A673 (cell line): ENCODE data around the gene EPC1. TPM values are rescaled to one million over a fixed set of nuclear protein-coding genes. Genes with fewer than 3 reads are reported as not detected.
"Not testable (repeated sequence)": the region's sequence is repeated elsewhere in the genome, so short reads cannot be mapped to it uniquely, and the experiment has no call there.

Experiments
- BruUV-seq: library from RNA; stranded (reverse); fragments of 400-500 nt; replicated peaks from 2 replicates; lab custom pipeline; 2021; lab: Mats Ljungman, UMichigan
- CTCF ChIA-PET: fragments of 300-600 bp; sonication (Branson Sonifier 250); formaldehyde crosslinking; loops from one replicate; lab custom pipeline; 2022; ENCODE audit warnings: antibody characterized with exemption; lab: Charles Lee
- POLR2A ChIA-PET: fragments of 300-600 bp; sonication (Branson Sonifier 250); formaldehyde crosslinking; loops from one replicate; lab custom pipeline; 2022; ENCODE audit warnings: antibody characterized with exemption; ENCODE audit not compliant: low non-redundant PET; lab: Charles Lee
- DNase-seq: peaks from one replicate; pipeline ENCODE4 v3.0.0-alpha.2; 2015; ENCODE audit warnings: low spot score
- H3K27ac ChIP-seq: fragments of 200-600 bp; sonication (generic); 2 replicates; pipeline ENCODE4 v1.5.1; 2016; ENCODE audit warnings: mixed run types, low read depth, mild to moderate bottlenecking, mixed read lengths, antibody characterized with exemption, low read length; ENCODE audit not compliant: poor library complexity, severe bottlenecking
- H3K27me3 ChIP-seq: fragments of 200-600 bp; sonication (generic); replicated peaks from 2 replicates; pipeline ENCODE4 v1.6.1; 2017; ENCODE audit warnings: mixed run types, low read depth, mild to moderate bottlenecking, mixed read lengths, antibody characterized with exemption, low read length; ENCODE audit not compliant: insufficient read depth, poor library complexity
- H3K36me3 ChIP-seq: fragments of 200-600 bp; sonication (generic); 2 replicates; pipeline ENCODE4 v1.6.1; 2016; ENCODE audit warnings: mixed run types, mild to moderate bottlenecking, mixed read lengths, antibody characterized with exemption, low read length; ENCODE audit not compliant: insufficient read depth, poor library complexity, severe bottlenecking
- H3K4me1 ChIP-seq: fragments of 200-600 bp; sonication (generic); 2 replicates; pipeline ENCODE4 v1.6.1; 2017; ENCODE audit warnings: mixed run types, mild to moderate bottlenecking, mixed read lengths, antibody characterized with exemption, low read length; ENCODE audit not compliant: insufficient read depth, poor library complexity, severe bottlenecking
- H3K4me3 ChIP-seq: fragments of 200-600 bp; sonication (generic); 2 replicates; pipeline ENCODE4 v1.5.1; 2016; ENCODE audit warnings: low read depth, mixed run types, mild to moderate bottlenecking, mixed read lengths, low read length; ENCODE audit not compliant: poor library complexity, severe bottlenecking
- H3K9me3 ChIP-seq: fragments of 200-600 bp; sonication (generic); 2 replicates; pipeline ENCODE4 v1.6.1; 2016; ENCODE audit warnings: mixed run types, low read depth, mild to moderate bottlenecking, mixed read lengths, antibody characterized with exemption, low read length; ENCODE audit not compliant: poor library complexity, severe bottlenecking
- CTCF ChIP-seq: fragments of 300-800, 200-600 bp; sonication (generic); conservative IDR thresholded peaks from 2 replicates; pipeline ENCODE4 v1.5.1; 2017; ENCODE audit warnings: low read depth, mild to moderate bottlenecking, antibody characterized with exemption, low read length, moderate library complexity, mixed read lengths
- EZH2 ChIP-seq: fragments of 200-600 bp; sonication (generic); IDR thresholded peaks from 2 replicates; pipeline ENCODE4 v1.6.1; 2017; ENCODE audit warnings: borderline replicate concordance, low read depth, mild to moderate bottlenecking, mixed read lengths, antibody characterized with exemption, low read length; ENCODE audit not compliant: poor library complexity, severe bottlenecking
- intact Hi-C: fragments of 100-400 bp; cut with micrococcal nuclease; formaldehyde crosslinking; loops from one replicate; pipeline ENCODE4 v1.10.0; 2022; ENCODE audit not compliant: unreplicated experiment
- total RNA-seq: library from RNA; stranded (reverse); gene quantifications from 2 replicates; pipeline ENCODE4 v1.2.3, GENCODE V29; 2021

Gene EPC1
- total RNA-seq, 1 experiment from 2014 or later = 75.8 TPM

GRCh38 chr10:32225976-32226375 is 121.0 kb downstream of the EPC1 start:
- intact Hi-C loops = no loop called here
- Histone ChIP-seq H3K4me1 (no peaks in the 10 kb centered on the region), H3K36me3 (no peaks in the 10 kb centered on the region), H3K9me3 (no peaks in the 10 kb centered on the region), H3K27ac (no peak overlapping the region), H3K27me3 (no peaks in the 10 kb centered on the region), H3K4me3 (no peak overlapping the region)
- CTCF ChIA-PET = no interaction called here
- no peak for TF ChIP-seq EZH2
- TF ChIP-seq CTCF = no peak
- no TSS peak for BruUV-seq
- POLR2A ChIA-PET = no interaction called here
- no peak for DNase-seq

- H3K27ac ChIP-seq, H3K4me1 ChIP-seq, DNase-seq, POLR2A ChIA-PET, H3K27me3 ChIP-seq, H3K4me3 ChIP-seq, CTCF ChIA-PET, H3K36me3 ChIP-seq, intact Hi-C loops, BruUV-seq: not testable (repeated sequence)
- peaks cover 22% of the 10 kb centered on the region for H3K9me3 ChIP-seq
Measured at GRCh38 chr10:32222376-32222775, 124.6 kb downstream of the EPC1 start.

DNA sequence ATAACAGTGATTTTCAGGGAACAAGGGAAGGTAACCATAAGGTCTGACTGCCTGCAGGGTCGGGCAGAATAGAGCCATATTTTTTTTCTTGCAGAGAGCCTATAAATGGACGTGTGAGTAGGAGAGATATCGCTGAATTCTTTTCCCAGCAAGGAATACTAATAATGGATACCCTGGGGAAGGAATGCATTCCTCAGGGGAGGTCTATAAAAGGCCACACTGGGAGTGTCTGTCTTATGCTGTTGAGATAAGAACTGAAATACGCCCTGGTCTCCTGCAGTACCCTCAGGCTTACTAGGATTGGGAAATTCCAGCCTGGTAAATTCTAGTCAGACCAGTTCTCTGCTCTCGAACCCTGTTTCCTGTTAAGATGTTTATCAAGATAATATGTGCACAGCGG is 127.8 kb downstream of the EPC1 start:
- CTCF ChIA-PET, intact Hi-C loops, H3K4me1 ChIP-seq, H3K36me3 ChIP-seq, H3K27ac ChIP-seq, H3K27me3 ChIP-seq, POLR2A ChIA-PET, H3K4me3 ChIP-seq, BruUV-seq: not testable (repeated sequence)
- DNase-seq = peak; percentile 56
- H3K9me3 ChIP-seq = peaks cover 22% of the 10 kb centered on the region

GRCh38 chr10:32218206-32219044 is 128.5 kb downstream of the EPC1 start:
- H3K27me3 ChIP-seq, H3K36me3 ChIP-seq, H3K4me3 ChIP-seq, CTCF ChIA-PET, BruUV-seq, POLR2A ChIA-PET, H3K4me1 ChIP-seq: not testable (repeated sequence)
- Histone ChIP-seq H3K27ac (peak overlapping the region; percentile 41), H3K9me3 (peaks cover 22% of the 10 kb centered on the region)
- intact Hi-C loops = loop anchor here (1.0 kb wide), 1 partner anchor 38 kb away; no protein-coding TSS in a partner anchor
- DNase-seq = peak; percentile 85

Other genes with a start within 250 kb of the EPC1 start
- gene CCDC7, start 99.0 kb upstream of the EPC1 start, total RNA-seq = 12.5 and 16.4 TPM in 2 replicates